ENCODE data around the gene TEX261.

TEX261 gene

DNA sequence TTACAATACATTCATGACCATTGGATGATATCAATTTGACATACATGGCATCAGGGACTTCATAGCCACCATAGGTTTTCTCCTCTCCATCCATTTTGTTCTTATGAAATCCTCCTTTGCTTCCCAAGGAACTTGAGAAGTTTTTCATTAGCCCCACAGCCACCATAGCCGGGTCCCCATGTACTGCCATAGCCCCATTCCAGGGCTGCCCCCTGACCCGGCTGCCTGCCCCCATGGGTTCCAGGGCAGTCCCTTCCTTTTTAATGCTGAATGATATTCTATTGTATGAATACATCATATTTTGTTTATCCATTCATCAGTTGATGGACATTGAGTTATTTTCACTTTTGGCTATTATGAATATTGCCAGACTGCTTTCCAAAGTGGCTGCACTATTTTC is 38.5 kb downstream of the TEX261 start:
- no peak for DNase-seq

DNA sequence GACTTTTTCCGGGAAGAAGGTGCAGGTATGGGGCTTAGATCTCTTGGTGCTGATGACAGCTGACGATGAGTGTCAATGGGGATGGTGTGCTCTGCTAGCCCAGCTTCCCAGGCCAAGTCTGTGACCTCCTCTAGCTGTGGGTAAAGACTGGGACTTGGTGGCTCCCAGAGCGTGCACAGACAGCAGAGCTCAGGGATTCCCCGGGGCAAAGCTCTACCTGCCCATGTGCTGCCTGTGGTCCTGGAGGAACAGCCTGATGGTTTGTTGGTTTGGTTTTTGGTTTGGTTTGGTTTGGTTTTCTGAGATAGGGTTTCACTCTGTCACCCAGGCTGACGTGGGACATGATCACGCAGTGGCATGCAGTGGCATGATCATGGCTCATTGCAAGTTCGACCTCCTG is 39.8 kb downstream of the TEX261 start:
- no peak for DNase-seq

DNA sequence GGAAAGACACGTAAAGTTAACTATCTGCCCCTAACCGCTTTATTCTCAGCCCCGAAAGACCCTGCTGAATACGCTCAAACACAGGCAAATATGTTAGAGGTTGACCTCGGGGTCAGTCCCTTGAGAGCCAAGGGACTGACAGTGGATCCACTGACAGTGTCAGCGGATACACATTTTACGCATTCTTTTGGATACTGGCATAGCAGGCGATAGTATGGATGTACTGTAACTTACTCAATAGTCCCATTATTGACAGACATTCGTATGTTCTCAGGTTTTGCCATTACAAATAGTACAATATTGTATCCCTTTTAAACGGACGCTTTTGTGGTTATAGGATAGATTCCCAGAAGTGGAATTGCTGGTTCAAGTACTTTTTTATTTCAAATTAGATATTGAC is 45.6 kb downstream of the TEX261 start:
- no peak for DNase-seq

DNA sequence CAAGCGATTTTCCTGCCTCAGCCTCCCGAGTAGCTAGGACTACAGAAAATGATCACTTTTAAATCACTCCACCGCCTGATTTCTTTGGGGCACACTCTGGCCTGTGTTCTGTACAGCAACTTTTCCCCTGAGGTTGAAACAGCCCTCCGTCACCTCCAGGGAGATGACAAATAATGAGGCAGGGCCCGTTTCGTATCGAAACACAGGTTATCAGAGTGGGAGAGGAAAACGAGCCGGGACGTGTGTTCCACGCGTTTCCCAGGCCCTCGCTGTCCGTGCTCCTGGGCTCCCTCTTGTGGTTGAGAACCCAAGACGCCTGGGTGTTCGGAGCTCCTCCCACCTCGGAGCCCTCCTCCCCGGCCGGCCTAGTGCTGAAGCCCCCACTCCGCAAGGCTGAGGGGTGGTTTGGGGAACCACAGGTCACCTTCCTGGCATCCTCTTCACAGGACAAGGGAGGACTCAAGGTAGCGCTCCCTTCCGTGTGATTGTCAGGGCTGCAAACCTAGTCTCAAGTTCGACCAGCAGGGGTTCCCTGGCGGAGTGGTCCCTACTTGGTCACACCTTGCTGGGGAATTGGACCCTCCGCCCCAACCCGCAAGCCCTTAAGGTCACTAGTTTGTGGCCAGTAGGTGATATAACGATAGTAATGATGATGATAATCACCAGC is 46.2 kb downstream of the TEX261 start:
- DNase-seq: peak; percentile 80 to 91 (median 87)

DNA sequence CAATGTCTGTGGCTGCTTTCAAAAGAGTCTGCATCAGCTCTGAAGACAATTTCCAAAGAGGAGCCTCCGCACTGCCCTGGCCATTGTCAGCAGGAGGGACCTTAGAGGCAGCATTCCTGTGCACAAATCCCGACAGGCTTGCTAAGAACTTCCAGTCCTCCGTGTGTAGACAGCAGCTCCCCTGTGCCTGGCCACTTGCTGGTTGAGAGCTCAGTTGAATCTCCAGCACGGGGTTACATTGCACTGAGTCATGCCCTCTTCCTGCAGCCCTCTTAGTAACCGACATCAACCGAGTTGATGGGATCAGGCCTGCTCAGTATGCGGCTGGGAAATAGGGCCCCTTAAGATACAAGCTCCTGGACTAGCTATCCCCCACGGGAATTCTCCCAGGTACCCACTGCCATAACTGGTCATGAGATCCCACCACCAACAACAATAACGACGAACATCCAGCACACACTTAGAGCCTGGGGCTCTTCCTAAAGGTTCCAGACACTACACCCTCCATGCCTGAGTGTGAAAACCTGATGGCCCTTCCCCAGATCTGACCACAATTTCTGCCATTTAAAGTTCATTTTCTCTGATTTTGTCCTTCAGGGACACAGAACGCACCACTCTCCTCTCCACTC is 47.0 kb downstream of the TEX261 start:
- peak; percentile 25 to 34 (median 29) for DNase-seq

DNA sequence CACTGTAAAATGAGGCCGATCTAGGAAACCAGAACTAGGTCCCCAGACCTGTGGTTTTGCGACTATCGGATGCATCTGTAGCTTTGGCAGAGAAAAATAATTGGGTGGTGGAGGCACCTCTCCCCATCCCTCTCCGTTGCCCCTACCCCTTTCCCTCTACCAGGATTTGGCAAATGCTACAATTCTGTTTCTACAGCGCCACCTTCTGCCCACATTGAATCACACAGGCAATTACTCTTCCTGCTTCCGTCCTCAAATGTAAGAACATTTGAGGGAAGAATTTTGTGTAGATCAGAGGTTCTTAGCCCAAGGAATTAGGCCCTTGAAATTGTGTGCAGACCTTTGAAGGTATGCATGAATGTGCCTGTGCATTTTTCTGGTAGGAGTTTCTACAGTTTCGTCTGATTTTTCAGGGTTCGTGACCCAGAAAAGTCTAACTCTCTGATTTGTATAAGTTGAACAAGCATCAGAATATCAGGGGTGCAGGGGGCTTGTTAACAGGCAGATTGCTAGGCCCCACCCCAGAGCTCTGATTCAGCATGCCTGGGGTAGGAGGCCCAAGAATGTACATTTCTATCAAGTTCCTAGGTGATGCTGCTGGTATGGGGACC is 47.7 kb downstream of the TEX261 start:
- peak; percentile 71 to 79 (median 74) for DNase-seq

DNA sequence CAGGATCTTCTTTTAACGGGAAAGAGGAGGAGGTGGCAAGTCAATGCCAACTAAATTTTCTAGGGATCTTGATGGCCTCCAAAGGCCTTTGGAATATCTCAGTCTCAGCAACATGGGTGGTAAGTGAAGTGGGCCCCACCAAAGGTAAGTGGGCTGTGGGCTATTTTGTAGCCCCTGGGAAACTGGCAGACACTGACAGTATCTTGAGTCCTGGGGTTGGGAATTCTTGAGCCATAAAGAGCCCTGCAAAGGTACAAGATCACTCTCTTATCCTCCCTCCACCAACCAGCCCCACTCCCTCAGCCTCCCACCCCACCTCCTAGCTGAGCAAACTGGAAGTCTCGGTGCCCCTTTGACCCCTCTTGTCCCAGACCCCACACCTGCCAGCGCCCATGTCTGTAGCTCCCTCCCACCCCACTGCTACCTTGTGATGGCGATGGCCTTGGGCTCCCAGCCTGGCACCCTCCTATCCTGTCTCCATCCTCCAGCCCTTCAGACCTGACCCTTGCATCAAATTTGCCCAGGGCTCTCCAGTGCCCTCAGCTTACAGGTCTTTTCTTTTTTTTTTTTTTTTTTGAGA is 50.5 kb downstream of the TEX261 start:
- no peak for DNase-seq

DNA sequence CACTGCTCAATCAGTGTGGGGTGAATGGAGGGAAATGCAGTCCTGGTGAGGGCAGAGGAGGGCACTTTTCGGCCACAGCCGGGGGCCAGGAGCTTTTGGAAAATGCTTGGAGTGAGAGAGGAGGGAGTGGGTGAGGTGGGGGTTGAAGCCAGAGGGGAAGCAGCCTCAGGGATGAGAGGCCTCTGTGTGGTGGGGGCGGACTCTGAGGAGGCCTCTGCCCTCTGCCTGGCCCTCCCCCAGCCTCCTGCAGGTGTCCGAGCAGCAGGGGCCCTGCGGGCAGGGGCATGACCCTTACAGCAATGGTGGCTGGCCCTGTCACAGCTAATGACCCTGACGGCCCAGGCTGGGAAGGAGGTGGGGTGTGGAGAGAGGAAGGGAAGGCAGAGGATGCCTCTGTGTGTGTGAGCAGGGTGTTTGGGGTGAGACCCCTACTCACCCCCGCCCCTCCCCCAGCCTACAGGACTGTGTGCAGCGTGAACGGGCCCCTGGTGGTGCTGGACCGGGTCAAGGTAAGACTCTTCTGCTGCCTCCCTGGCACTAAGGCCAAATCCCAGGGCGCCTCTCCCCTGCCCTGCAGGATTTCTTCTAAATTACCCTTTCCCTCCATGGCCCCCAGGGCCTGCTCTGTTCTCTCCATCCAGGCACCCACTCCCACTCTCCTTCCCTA is 51.3 kb downstream of the TEX261 start:
- no peak for DNase-seq

DNA sequence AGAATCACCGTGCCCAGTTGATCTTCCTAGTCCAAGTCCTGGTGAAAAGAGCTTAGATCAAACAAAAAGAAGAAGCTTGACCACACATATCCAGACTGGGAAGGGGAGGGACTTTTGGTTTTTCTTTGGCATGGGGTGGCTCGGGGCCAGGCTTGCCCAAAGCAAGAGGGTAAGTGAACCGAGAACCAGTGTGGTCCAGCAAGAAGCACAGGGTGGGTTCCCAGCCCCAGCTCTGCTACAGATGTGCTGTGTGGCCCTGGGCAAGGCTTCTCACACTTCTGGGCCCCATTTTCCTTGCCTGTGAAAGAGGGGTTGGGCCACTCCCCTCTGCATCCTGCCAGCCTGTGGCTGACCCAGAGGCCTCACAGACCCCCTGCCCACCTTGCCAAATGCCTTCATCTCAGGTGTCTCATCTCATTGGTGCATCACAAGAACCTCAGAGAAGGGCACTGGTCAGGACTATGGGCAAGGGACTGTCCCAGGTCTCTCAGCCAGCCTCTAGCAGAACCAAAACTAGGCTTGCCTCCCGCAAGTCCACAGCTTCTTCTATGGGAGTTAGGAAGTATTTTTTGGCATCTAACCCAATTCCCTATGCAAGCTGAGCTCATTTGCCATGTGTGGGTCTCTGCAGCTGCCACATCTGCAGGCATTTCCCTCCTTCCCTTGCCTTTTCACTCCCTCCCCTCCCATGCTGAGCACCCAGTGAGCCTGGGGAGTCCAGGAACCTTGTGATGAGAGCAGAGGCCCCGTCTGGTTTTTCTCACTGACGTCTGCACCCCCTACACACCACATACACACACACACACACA is 52.1 kb downstream of the TEX261 start:
- DNase-seq: no peak

DNA sequence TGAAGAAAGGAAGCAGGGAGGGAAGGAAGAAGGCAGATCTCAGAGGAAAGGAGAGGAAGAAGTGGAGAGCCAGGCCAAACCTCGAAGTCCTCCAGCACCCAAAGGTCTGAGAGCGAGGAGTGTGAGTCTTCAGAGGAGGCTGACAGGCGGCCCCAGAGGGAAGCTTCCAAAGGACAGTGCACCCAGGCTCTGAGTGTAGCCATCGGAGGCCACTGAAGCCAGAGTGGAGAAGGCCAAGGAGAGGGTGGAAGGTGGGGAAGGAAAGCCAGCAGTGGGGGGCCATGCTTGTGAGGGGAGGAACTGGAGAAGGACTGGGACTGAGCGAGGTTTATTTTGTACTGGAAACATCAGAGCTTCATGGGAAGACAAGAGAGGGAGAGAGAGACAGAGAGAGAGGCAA is 53.0 kb downstream of the TEX261 start:
- DNase-seq: no peak

DNA sequence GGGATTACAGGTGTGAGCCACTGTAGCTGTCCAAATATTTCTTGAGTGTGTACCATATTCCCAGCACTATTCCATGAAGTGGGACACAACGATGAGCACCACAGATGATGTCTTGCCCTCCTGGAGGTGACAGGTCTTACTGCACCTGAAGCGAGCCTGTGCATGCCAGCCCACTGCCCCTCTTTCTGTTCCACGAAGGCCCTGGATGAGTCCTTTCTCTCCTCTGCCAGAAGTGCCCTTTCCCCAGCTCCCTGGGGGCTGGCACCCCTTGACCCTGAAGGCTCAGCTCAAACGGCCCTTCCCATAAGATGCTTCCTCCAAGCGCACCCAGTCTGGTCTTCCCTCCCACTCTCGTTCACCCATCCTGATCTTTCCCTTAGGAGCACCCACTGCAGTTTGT is 53.5 kb downstream of the TEX261 start:
- no peak for DNase-seq

DNA sequence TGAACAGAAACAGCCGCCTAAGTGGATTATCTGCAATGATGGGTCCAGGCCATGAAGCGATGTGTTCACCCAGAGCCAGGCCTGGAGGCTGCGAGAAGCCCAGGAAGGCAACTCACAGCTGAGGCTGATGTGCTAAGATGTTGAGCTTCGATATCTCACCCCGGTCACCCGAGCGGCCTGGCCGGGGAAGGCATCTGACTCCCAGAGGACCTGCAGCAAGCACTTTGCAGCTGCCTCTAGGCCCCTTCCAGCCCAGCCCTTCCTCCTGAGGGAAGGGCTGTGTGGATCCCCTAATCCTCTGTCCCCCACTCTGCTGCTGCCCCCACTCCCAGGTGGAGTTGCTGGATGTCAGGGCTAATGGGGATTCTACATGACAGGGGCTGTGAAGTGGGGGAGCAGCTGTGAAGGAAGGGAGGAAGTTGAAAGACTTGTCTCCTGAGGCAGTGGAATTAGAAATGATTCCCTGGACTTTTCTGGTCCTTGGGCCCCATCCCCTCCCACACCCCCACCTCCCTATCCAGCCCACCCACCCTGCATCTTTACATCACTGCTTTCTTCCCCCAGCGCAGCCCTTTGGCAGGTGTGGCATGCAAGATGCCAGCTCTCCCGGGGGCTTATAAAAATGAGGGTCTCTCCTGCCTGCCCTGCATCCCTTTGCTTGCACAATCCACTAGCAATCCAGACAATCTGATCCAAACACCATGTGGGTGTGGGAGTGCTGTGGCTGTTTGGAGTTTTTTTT is 54.7 kb downstream of the TEX261 start:
- DNase-seq: no peak

DNA sequence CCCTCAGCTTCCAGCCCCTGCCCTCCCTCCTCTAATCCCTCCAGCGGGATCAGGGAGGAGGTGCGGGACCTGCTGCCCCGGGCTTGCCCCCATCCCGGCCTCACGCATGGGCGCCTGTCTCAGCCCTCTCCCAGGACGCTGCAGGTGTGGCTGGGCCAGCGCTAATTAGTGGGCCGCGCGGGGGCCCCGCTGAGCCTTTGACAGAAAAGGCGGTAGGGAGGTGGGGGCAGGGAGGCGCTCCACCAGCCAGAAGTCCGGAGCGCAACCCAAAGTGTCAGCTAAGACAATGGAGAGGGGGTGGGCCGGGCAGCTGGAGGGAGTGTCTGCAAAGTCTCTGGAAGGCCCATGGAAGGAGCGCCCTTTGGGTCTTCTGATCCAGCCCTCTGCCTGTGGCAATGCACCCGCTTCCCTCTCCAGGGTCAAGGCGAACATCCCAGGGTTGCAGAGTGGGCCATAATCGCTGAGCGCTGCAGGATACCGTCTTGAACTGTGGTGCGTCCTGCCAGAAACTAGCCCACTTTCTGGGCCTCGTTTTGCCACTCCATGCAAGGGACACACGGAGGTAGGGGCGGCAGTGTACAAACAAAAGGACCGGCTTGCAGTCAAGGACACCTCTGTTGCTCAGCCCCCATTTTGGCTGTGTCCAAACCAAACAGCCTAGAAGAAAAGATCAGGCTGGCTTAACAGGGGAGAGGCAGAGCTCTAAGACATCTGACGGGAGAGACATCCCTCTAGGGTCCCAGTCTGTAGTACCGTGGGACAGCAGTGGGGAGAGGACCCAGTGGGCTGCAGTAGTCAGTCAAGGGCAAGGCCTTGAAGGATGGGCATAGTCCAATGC is 55.5 kb downstream of the TEX261 start:
- no peak for DNase-seq

DNA sequence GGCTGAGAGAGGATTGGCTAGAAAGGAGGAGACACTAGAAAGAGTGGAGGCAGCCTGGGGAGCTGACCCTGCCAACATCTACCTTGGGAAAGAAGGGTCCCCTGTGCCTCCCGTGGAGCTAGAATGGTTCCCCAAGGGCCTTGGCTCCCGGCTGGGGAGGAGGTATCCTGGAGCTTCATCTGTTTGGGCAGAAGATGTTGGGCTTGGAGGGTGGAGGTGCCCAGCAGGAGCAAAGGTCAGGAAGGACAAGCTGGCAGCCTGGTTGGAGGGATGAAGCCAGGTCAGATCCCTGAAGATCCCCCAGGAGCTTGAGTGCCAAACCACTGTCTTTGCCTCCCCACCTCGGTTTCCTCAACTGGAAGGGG is 56.1 kb downstream of the TEX261 start:
- no peak for DNase-seq

DNA sequence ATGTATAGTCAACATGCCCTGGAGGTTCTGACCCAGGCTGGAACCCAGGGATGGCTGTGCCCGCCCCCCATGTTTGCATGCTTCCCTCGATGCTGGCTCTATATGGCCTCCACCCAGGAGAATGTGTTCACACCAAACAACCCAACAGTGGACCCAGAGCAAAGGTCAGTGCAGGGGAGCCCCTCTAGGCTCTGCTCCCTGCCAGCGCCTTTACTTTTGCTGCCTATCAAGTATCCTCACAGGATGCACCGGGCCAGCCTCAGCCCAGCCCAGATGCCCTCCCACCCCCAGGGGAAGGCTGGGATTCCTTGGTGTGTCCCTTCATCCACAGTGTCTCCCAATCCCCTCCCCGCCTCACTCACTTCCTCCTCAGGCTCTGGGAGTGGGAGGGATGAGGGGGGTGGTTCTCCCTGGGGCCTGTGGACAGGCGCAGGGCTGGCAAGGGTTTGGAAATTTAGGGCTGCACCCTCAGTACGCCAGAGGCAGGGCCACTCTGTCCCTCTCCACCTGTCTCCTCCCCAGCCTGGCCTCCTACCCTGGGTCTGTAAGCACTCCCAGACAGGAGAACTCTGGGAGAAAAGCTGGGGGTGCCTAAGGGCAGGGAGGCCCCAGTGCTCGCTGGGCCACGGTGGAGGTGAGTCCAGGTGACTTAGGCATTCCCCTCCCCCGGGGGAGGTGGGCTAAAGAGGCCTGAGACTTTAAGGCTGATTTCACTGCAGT is 56.6 kb downstream of the TEX261 start:
- DNase-seq: no peak

DNA sequence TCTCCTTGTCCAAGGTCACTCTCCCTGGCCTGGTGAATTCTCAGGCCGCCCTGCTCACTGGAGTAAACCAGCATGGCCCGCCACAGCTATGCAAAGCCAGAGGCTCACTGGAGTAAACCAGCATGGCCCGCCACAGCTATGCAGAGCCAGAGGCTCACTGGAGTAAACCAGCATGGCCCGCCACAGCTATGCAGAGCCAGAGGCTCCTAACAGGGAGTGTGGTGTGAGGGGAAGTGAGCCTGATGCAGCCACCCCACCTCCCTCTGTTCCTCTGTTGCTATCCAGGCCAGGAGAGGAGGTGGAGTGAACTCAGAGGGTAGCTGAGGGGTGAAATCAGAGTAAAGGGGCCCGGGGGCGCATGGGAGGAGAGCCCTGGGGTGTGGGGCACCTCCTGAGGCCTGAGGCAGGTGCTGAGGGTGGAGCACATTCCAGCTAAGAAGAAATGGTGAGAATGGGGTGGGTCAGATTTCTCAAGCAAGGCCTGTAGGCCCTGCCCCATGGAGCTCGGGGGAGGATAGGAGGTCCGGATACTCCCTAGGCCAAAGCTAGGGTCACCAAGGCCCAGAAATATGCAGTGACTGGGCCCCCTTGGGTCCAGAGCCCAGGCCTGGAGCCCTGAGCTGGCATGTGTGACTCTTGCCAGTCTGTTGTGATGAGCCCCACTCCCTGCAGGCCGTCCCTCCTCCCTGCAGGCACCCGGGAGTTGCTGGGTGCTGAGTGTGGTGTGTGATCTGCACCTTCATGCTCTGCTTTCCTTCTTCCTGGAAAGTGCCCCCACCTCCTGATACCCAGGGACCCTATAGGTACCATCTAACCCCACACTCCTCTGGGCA is 57.5 kb downstream of the TEX261 start:
- DNase-seq: no peak

DNA sequence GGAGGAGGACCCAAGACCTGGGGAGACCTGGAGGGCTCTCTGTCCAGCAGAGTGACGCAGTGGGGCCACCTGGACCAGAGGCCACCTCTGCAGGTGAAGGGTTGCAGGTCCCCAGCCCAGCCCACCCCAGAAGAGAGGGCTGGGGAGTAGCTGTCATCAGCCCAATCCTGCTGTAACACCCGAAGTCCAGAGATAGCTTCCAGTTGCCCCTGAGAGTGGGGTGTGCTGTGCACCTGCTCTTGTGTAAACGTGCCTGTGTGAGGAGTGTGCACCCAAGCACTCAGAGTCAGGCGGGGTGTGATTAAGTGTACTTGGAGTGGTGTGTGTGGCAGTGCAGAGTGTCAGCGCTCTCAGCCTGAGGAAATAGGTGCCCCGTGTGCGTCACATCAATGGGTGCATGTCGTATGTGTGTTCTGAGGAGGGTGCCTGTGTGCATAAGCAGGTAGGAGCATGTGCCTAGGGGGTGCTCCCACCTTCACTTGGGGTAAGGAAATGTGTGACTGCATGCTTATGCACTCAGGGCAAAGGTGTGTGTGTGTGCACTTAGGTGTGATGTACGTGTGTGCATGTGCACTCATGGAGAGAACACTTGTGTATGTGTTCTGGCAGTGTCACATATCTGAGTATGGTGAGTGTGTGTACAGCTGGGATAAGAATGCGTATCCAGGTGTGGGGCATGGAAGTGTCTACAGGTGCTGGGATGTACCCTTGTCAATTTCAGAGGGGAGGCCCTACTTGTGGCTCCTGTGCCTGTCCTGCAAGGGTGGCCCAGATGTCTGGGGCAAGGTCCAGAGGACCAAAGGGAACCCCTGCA is 58.3 kb downstream of the TEX261 start:
- DNase-seq: no peak

All from suppressor macrophage treated with lipopolysaccharide for 1 hour (primary cell).